Keratinocyte (primary cell): ENCODE data around the gene ADAMTS2. TPM values are rescaled to one million over a fixed set of nuclear protein-coding genes. Genes with fewer than 3 reads are reported as not detected.

Source experiments
- DNase-seq: peaks from one replicate; pipeline ENCODE4 v3.0.0-alpha.2; 2011; ENCODE audit warnings: low read depth, missing footprints, low spot score
- FAIRE-seq: peaks from 2 replicates; lab custom pipeline; 2011; peaks lifted over from hg19 to GRCh38; lab: Jason Lieb, UNC
- H2AFZ ChIP-seq: 2 replicates; pipeline ENCODE4 v1.6.0; 2012; ENCODE audit warnings: low read length, control low read depth, inconsistent platforms; ENCODE audit not compliant: control insufficient read depth
- H3K27ac ChIP-seq: 2 replicates; pipeline ENCODE4 v1.5.1; 2011; ENCODE audit warnings: low read length; ENCODE audit not compliant: control insufficient read depth, insufficient read depth
- H3K27me3 ChIP-seq: 3 replicates; pipeline ENCODE4 v1.6.0; 2011; ENCODE audit warnings: low read length; ENCODE audit not compliant: control insufficient read depth, insufficient read depth; ENCODE audit errors: extremely low read depth
- H3K36me3 ChIP-seq, 2 experiments: 2 replicates in 1 of 2; 3 replicates in 1 of 2; pipeline ENCODE4 v1.5.1; 2011; ENCODE audit warnings: low read length in 2 of 2, mild to moderate bottlenecking in 1 of 2; ENCODE audit not compliant: control insufficient read depth in 2 of 2, insufficient read depth in 2 of 2; ENCODE audit errors: extremely low read depth in 1 of 2
- H3K4me1 ChIP-seq: 3 replicates; pipeline ENCODE4 v1.5.1; 2011; ENCODE audit warnings: low read length; ENCODE audit not compliant: control insufficient read depth, insufficient read depth; ENCODE audit errors: extremely low read depth
- H3K4me2 ChIP-seq: 3 replicates; pipeline ENCODE4 v1.6.0; 2011; ENCODE audit warnings: low read depth, low read length; ENCODE audit not compliant: control insufficient read depth, insufficient read depth; ENCODE audit errors: extremely low read depth
- H3K4me3 ChIP-seq, 3 experiments: fragments of 200-600 bp in 1 of 3; sonication (generic) in 1 of 3; 2 replicates in 2 of 3; 3 replicates in 1 of 3; pipeline ENCODE4 v1.5.1; 2011 to 2016; ENCODE audit warnings: low read length in 3 of 3, mild to moderate bottlenecking in 3 of 3, control low read depth in 2 of 3, inconsistent platforms in 1 of 3, low read depth in 1 of 3, mixed read lengths in 1 of 3, mixed run types in 1 of 3, moderate library complexity in 1 of 3; ENCODE audit not compliant: control insufficient read depth in 2 of 3, insufficient read depth in 2 of 3; ENCODE audit errors: extremely low read depth in 1 of 3
- H3K79me2 ChIP-seq: 2 replicates; pipeline ENCODE4 v1.6.0; 2012; ENCODE audit warnings: low read length; ENCODE audit not compliant: control insufficient read depth, insufficient read depth
- H3K9ac ChIP-seq: 3 replicates; pipeline ENCODE4 v1.6.0; 2011; ENCODE audit warnings: low read length; ENCODE audit not compliant: control insufficient read depth, insufficient read depth; ENCODE audit errors: extremely low read depth
- H3K9me1 ChIP-seq: 3 replicates; pipeline ENCODE4 v1.6.0; 2011; ENCODE audit warnings: low read length; ENCODE audit not compliant: control insufficient read depth, insufficient read depth; ENCODE audit errors: extremely low read depth
- H3K9me3 ChIP-seq: 2 replicates; pipeline ENCODE4 v1.5.1; 2012; ENCODE audit warnings: low read depth, low read length; ENCODE audit not compliant: control insufficient read depth
- H4K20me1 ChIP-seq: 3 replicates; pipeline ENCODE4 v1.6.0; 2011; ENCODE audit warnings: low read length; ENCODE audit not compliant: control insufficient read depth, insufficient read depth; ENCODE audit errors: extremely low read depth
- EZH2 ChIP-seq: IDR thresholded peaks from one replicate; pipeline ENCODE4 v1.6.1; 2012; ENCODE audit warnings: inconsistent platforms, mild to moderate bottlenecking, low read length, moderate library complexity
- dilution Hi-C: fragments of 300-500 bp; cut with MboI; formaldehyde crosslinking; loops from one replicate; pipeline ENCODE4 v1.7.0; 2020; ENCODE audit warnings: low sequenced_read_pairs; ENCODE audit not compliant: extremely low pct_ligation_motif_present
- polyA plus RNA-seq, 5 experiments: library from polyadenylated mRNA; depleted of rRNA in 3 of 5; stranded (reverse) in 3 of 5; stranded (forward) in 1 of 5; unstranded in 1 of 5; fragments of >200 nt; gene quantifications; 1 replicate in 1 of 5; 2 replicates in 3 of 5; 3 replicates in 1 of 5; pipeline versions ENCODE4 v1.2.1 to v1.2.3, GENCODE V29; 2011 to 2012; ENCODE audit warnings: missing spikeins in 2 of 5, low read depth in 1 of 5, low replicate concordance in 1 of 5
- TF ChIP-seq, protein P1 (sequence below), 3 experiments: IDR thresholded peaks in 1 of 3; conservative IDR thresholded peaks in 1 of 3; optimal IDR thresholded peaks in 1 of 3; 2 replicates in 2 of 3; 3 replicates in 1 of 3; pipeline versions ENCODE3 to v1.5.1; 2011; ENCODE audit warnings: low read length in 3 of 3, mild to moderate bottlenecking in 3 of 3, moderate library complexity in 2 of 3, control low read depth in 1 of 3, inconsistent platforms in 1 of 3; ENCODE audit not compliant: insufficient read depth in 2 of 3; ENCODE audit errors: extremely low read depth in 1 of 3

The ADAMTS2 gene
- polyA plus RNA-seq, 1 donor (not counting 4 experiments of a cell fraction or from before 2014, with no cell fraction given) = not detected

GRCh38 chr5:179180921-179181645, 164.2 kb downstream of the ADAMTS2 start:
- TF ChIP-seq EZH2 = no peak
- TF ChIP-seq, protein P1, sequence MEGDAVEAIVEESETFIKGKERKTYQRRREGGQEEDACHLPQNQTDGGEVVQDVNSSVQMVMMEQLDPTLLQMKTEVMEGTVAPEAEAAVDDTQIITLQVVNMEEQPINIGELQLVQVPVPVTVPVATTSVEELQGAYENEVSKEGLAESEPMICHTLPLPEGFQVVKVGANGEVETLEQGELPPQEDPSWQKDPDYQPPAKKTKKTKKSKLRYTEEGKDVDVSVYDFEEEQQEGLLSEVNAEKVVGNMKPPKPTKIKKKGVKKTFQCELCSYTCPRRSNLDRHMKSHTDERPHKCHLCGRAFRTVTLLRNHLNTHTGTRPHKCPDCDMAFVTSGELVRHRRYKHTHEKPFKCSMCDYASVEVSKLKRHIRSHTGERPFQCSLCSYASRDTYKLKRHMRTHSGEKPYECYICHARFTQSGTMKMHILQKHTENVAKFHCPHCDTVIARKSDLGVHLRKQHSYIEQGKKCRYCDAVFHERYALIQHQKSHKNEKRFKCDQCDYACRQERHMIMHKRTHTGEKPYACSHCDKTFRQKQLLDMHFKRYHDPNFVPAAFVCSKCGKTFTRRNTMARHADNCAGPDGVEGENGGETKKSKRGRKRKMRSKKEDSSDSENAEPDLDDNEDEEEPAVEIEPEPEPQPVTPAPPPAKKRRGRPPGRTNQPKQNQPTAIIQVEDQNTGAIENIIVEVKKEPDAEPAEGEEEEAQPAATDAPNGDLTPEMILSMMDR (optimal IDR thresholded peaks at IDR 0.05 in 1 of 3, IDR thresholded peaks at IDR 0.05 in 1 of 3, conservative IDR thresholded peaks at IDR 0.05 in 1 of 3; ENCODE audit: extremely low read depth in 1 of 3, insufficient read depth in 2 of 3, low read length in 3 of 3) = no peak
- no peaks in the 10 kb centered on the region for H4K20me1 ChIP-seq
- H3K9ac ChIP-seq = no peak overlapping the region
- no peak overlapping the region for H3K4me2 ChIP-seq
- H3K27ac ChIP-seq = no peak overlapping the region
- no peak overlapping the region for H2AFZ ChIP-seq
- no peaks in the 10 kb centered on the region for H3K79me2 ChIP-seq
- no peaks in the 10 kb centered on the region for H3K36me3 ChIP-seq
- H3K4me1 ChIP-seq = no peaks in the 10 kb centered on the region
- H3K9me3 ChIP-seq = peaks cover 15% of the 10 kb centered on the region
- DNase-seq (no peak), FAIRE-seq (no peak)
- dilution Hi-C loops = no loop called here
- no peaks in the 10 kb centered on the region for H3K9me1 ChIP-seq
- no peak overlapping the region for H3K4me3 ChIP-seq
- no peaks in the 10 kb centered on the region for H3K27me3 ChIP-seq

- no peaks in the 10 kb centered on the region for H3K9me1 ChIP-seq
- FAIRE-seq = no peak
- H3K4me2 ChIP-seq = no peak overlapping the region
- dilution Hi-C loops = no loop called here
- TF ChIP-seq EZH2 = no peak
- TF ChIP-seq, protein P1 (optimal IDR thresholded peaks at IDR 0.05 in 1 of 3, IDR thresholded peaks at IDR 0.05 in 1 of 3, conservative IDR thresholded peaks at IDR 0.05 in 1 of 3; ENCODE audit: extremely low read depth in 1 of 3, insufficient read depth in 2 of 3, low read length in 3 of 3) = no peak
- H3K36me3 ChIP-seq = no peaks in the 10 kb centered on the region
- H3K27ac ChIP-seq = no peak overlapping the region
- H3K4me1 ChIP-seq = no peaks in the 10 kb centered on the region
- no peak for DNase-seq
- no peak overlapping the region for H2AFZ ChIP-seq
- no peak overlapping the region for H3K4me3 ChIP-seq
- H3K9me3 ChIP-seq = peaks cover 13% of the 10 kb centered on the region
- H4K20me1 ChIP-seq = no peaks in the 10 kb centered on the region
- H3K9ac ChIP-seq = no peak overlapping the region
- H3K79me2 ChIP-seq = no peaks in the 10 kb centered on the region
- H3K27me3 ChIP-seq = no peaks in the 10 kb centered on the region
These were observed 165.1 kb downstream of the ADAMTS2 start for GRCh38 chr5:179180061-179180610.
